ENCODE measurements around the gene STOX1.
"Not testable (repeated sequence)": the region's sequence is repeated elsewhere in the genome, so short reads cannot be mapped to it uniquely, and the experiment has no call there.

STOX1 gene

GRCh38 chr10:68879628-68880027 is 52.3 kb downstream of the STOX1 start:
- DNase-seq (ENCODE audit: low spot score) = no peak

- no peak for DNase-seq (ENCODE audit: low spot score)
Measured at GRCh38 chr10:68880181-68880580, 52.9 kb downstream of the STOX1 start.

GRCh38 chr10:68895041-68895440 is 67.7 kb downstream of the STOX1 start:
- no peak for DNase-seq (ENCODE audit: low spot score)

DNA sequence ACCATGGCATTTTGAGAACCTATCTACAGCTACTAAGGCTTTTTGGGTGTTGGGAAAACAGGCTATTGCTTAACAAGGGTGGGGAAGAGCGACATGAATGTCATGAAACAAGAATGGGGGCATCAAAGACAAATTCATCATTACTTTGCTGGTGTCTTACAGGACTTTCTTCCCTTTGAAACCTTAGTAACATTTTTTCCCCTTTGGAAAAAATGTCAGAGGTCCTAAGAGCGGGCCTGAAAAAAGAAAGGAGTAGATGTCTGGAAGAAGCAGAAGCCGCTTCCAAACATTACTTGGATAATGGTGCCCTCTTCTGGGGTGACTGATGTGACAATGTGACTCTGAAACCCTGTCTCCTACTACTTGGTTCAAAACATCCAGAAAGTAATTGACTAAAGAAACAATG is 70.0 kb downstream of the STOX1 start:
- peak; percentile 83 for DNase-seq (ENCODE audit: low spot score)

- no peak for DNase-seq (ENCODE audit: low spot score)
Measured at GRCh38 chr10:68899186-68899745, 71.9 kb downstream of the STOX1 start.

DNA sequence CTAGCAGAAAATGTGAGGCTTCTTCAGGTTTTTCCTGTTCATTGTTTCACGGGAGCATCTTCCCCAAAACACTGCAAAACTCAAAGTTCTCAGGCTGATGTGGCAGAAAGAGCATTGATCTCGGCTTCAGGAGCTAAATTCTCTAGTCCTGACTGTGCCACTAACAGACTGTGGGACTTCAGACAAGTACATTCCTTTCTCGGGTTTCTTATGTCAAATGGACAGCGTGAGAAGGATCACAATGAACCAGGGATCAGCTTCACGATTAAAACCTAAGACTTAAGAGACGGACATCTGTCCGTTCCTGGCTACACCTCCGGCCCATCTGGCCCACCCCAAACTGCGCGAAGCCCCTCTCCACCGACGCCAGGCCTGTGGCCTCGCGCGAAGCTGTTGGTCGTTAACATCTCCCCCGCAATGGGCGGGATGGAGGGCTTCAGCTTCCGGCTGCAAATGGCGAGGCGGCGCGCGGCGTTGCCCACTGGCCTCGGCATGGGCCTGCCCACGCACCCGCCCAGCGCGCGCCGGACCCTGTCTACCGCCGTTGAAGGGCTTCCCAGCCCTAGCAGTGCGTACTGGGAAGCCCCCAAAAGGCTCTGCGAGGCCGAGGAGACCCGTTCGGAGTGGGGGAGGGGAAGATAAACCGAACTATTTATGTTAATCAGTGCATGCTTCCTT is 73.2 kb downstream of the STOX1 start:
- no peak for DNase-seq (ENCODE audit: low spot score)

GRCh38 chr10:68901105-68901927 is 74.0 kb downstream of the STOX1 start, which contains the start of gene DDX50:
Gene DDX50, plus strand, starts transcription at chr10:68901315. Its CDS starts 70 bp downstream, at chr10:68901385.
- peak; percentile 100 for DNase-seq (ENCODE audit: low spot score)

DNA sequence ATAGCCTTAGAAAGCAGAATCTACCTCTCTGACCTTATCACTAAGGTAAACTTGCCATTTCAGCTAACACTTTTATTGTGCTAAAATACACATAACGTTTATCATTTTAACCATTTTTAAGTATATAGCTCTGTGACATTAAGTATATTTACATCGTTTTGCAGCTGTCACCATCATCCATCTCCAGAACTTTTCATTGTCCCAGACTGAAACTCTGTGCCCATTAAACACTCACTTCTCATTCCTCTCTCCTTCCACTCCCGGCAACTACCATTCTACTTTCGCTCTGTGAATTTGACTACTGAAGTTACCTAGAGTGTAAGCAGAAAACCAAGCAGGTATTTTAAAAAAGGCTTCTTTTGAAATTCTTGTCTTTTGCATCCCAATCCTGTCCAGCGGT is 75.1 kb downstream of the STOX1 start:
- DNase-seq (ENCODE audit: low spot score) = no peak

DNA sequence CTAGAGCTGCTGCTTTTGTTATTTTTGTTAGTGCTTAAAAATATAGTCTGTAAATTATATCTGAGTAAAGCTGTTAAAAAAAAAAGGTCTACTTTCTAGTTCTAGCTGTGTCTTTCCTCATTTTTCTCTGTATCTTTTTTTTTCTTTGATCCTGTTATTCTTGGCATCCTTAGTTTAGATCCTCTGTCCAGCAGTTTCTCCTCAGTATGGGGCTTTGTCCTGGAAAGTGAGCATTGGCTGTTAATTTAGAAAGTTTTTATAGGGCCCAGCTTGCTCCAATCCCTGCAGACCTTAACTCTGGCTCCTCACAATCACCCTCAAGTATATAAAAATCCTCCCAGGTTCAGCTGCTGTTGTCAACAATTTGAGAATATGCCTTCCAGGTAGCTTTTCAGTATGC is 97.3 kb downstream of the STOX1 start:
- DNase-seq (ENCODE audit: low spot score) = no peak

- no peak for DNase-seq (ENCODE audit: low spot score)
Measured at GRCh38 chr10:68925489-68925888, 98.2 kb downstream of the STOX1 start.

GRCh38 chr10:68929157-68929556 is 101.8 kb downstream of the STOX1 start:
- not testable (repeated sequence) for DNase-seq (ENCODE audit: low spot score)

DNA sequence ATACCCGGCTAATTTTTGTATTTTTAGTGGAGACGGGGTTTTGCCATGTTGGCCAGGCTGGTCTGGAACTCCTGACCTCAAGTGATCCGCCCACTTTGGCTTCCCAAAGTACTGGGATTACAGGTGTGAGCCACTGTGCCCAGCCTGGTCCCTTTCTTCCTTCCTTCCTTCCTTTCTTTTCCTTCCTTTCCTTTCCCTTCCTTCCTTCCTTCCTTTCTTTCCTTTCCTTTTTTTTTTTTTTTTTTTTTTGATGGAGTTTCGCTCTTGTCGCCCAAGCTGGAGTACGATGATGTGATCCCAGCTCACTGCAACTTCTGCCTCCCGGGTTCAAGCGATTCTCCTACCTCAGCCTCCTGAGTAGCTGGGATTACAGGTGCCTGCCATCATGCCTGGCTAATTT is 102.6 kb downstream of the STOX1 start:
- DNase-seq (ENCODE audit: low spot score) = not testable (repeated sequence)

DNA sequence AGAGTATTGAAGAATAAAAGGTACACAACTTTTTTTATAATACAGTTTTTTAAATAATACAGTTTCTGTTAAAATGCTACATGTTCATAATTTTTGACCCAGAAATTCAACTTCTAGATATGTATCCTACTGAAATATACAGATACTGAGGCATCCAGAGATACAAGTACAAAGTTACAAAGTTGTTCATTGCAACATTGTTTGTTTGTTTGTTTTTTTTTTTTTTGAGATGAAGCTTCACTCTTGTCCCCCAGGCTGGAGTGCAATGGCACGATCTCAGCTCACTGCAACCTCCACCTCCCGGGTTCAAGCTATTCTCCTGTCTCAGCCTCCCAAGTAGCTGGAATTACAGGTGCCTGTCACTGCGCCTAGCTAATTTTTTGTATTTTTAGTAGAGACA is 105.5 kb downstream of the STOX1 start:
- not testable (repeated sequence) for DNase-seq (ENCODE audit: low spot score)

GRCh38 chr10:68934994-68935393 is 107.7 kb downstream of the STOX1 start:
- DNase-seq (ENCODE audit: low spot score) = no peak

DNA sequence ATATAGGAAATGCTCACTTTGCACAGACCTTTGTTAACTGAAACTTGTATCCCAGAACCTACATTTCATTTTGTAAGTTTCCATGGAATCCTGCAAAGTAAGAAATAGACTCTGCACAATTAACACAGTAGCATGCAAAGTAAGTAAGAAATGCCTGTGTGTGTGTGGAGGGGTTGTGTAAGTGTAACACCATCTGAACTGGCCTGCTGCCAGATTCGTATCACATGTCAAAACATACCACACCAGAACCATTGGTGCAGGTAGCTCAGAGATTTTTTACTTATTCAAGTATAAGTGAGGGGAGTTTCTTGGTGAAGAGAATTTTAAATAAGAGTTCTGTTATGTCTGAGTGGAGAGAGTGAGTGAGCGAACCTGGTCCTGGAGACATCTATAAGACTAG is 110.8 kb downstream of the STOX1 start:
- no peak for DNase-seq (ENCODE audit: low spot score)

- DNase-seq (ENCODE audit: low spot score) = no peak
Measured at GRCh38 chr10:68938884-68939283, 111.6 kb downstream of the STOX1 start.

DNA sequence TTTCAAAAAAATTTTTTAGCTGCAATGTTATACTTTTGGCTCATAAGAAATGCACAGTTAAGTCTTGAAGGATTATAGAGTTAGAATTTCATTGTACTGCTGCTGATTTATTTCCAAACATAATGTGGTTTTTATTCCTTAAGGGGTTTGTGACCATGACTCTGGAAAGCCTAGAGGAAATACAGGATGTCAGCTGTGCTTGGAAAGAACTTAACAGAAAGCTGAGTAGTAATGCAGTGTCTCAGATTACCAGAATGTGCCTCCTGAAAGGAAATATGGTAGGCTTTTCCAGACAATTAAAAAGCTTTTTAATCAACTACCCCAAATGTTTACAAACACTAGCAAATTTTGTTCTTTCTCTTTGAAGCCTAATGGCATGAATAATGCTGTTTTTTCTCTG is 113.6 kb downstream of the STOX1 start:
- DNase-seq (ENCODE audit: low spot score) = not testable (repeated sequence)
